ENCODE measurements around the gene CATSPER3.

DNA sequence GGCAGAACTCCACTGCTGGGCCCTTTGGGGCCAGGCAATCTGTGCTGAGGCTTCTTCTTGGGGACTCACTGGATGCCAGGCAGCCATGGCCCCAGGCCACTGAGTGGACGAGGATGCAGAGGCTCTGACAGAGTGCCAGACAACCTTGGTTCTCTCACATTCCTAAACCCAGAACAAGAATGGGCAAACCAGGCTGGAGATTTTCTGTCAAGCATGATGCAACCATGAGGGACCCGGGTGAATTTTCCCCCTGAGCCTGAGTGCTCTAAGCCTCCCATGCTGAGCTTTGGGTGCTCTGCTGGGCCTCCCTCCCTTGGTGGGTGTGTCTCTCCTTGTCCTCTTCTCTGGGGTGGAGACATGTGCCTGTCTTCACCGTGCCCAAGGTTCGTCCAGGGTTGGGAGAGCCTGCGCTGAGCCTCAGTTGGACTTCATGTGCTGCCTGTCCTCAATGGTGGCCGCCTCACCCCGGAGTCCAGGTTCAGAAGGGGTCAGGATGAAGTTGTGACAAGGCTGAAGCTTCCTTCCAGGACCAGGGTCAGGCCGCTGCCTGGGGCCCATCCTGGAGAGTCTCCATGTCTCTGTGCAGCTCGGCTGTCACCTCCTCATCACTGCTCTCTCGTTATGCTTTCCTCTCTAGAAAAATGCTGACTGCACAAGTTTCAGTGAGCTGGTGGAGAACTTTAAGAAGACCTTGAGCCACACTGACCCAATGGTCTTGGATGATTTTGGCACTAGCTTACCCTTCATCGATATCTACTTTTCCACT, 42.2 kb downstream of the CATSPER3 start:
- TF ChIP-seq EZH2 (IDR thresholded peaks at IDR 0.05; ENCODE audit: insufficient read depth, poor library complexity, severe bottlenecking) (no peak), EZH2phosphoT487 (IDR thresholded peaks at IDR 0.05; ENCODE audit: insufficient read depth, low read depth) (no peak)

All from GM23248 (cell line).